Measurements from ENCODE around the gene PCDHGC3. TPM values are rescaled to one million over a fixed set of nuclear protein-coding genes. Genes with fewer than 3 reads are reported as not detected.
A peak's percentile ranks its signal among the peaks of the same experiment; 100 is the strongest.

PCDHGC3 gene
- total RNA-seq, 1 donor from 2014 or later = 14.7 TPM

- H3K4me2 ChIP-seq = no peak overlapping the region
- no peak overlapping the region for H3K4me3 ChIP-seq
- no peak overlapping the region for H3K9ac ChIP-seq
- no peak for DNase-seq (ENCODE audit: low spot score)
- Mint-ChIP-seq H3K4me1 (peaks cover 42% of the 10 kb centered on the region), H3K27me3 (ENCODE audit: insufficient read depth, low read depth) (no peaks in the 10 kb centered on the region), H3K27ac (peak overlapping the region; percentile 55), H3K9me3 (peaks cover 4% of the 10 kb centered on the region), H3K4me3 (no peak overlapping the region), H3K36me3 (peaks cover 38% of the 10 kb centered on the region)
- no peak overlapping the region for H2AFZ ChIP-seq (replicated peaks)
- peaks cover 23% of the 10 kb centered on the region for H3K4me1 ChIP-seq
- H3K9me3 ChIP-seq (ENCODE audit: low read depth) = no peaks in the 10 kb centered on the region
- TF ChIP-seq CTCF (IDR thresholded peaks at IDR 0.05) = no peak
- no peak overlapping the region for H3K27ac ChIP-seq
- no peaks in the 10 kb centered on the region for H4K20me1 ChIP-seq (ENCODE audit: low read depth)
- no peaks in the 10 kb centered on the region for H3K79me2 ChIP-seq (ENCODE audit: low read depth)
- H3K36me3 ChIP-seq = peaks cover 3% of the 10 kb centered on the region
- no peaks in the 10 kb centered on the region for H3K27me3 ChIP-seq
- H3F3A ChIP-seq (ENCODE audit: low read depth) = peaks cover 27% of the 10 kb centered on the region
These were observed 49.9 kb downstream of the PCDHGC3 start for GRCh38 chr5:141525653-141526052.

GRCh38 chr5:141527426-141527825 lies 51.7 kb downstream of the PCDHGC3 start:
- Mint-ChIP-seq H3K9me3 (peaks cover 4% of the 10 kb centered on the region), H3K27ac (no peak overlapping the region), H3K27me3 (ENCODE audit: insufficient read depth, low read depth) (no peaks in the 10 kb centered on the region), H3K4me1 (peaks cover 26% of the 10 kb centered on the region), H3K4me3 (no peak overlapping the region), H3K36me3 (peaks cover 31% of the 10 kb centered on the region)
- Histone ChIP-seq H2AFZ (replicated peaks) (no peak overlapping the region), H3K27ac (no peak overlapping the region), H3K9ac (no peak overlapping the region), H3K4me2 (no peak overlapping the region), H3K9me3 (ENCODE audit: low read depth) (no peaks in the 10 kb centered on the region), H3K36me3 (peaks cover 3% of the 10 kb centered on the region), H3F3A (ENCODE audit: low read depth) (peaks cover 12% of the 10 kb centered on the region), H3K27me3 (no peaks in the 10 kb centered on the region), H3K4me3 (no peak overlapping the region), H3K79me2 (ENCODE audit: low read depth) (no peaks in the 10 kb centered on the region), H4K20me1 (ENCODE audit: low read depth) (no peaks in the 10 kb centered on the region), H3K4me1 (peaks cover 9% of the 10 kb centered on the region)
- no peak for DNase-seq (ENCODE audit: low spot score)
- TF ChIP-seq EZH2phosphoT487 (IDR thresholded peaks at IDR 0.05) = no peak
- no peak for TF ChIP-seq CTCF (IDR thresholded peaks at IDR 0.05)
- TF ChIP-seq EZH2 (IDR thresholded peaks at IDR 0.05) = no peak

Other genes starting within 250 kb of the PCDHGC3 start
- 7.8 and 9.4 TPM in 2 replicates for gene PCDHB15, start 230.6 kb upstream of the PCDHGC3 start, total RNA-seq (ENCODE audit: low replicate concordance)
- 0.22 and 0.96 TPM in 2 replicates for gene SLC25A2, start 171.9 kb upstream of the PCDHGC3 start, total RNA-seq (ENCODE audit: low replicate concordance)
- 121 and 157 TPM in 2 replicates for gene TAF7, start 155.2 kb upstream of the PCDHGC3 start, total RNA-seq (ENCODE audit: low replicate concordance)
- 1.0 and 1.5 TPM in 2 replicates for gene PCDHGA1, start 145.5 kb upstream of the PCDHGC3 start, total RNA-seq (ENCODE audit: low replicate concordance)
- gene PCDHGA2, start 137.2 kb upstream of the PCDHGC3 start, total RNA-seq (ENCODE audit: low replicate concordance) = 0.37 and 0.71 TPM in 2 replicates
- gene PCDHGA3, start 132.1 kb upstream of the PCDHGC3 start, total RNA-seq (ENCODE audit: low replicate concordance) = 0.34 and 0.54 TPM in 2 replicates
- 3.6 and 4.3 TPM in 2 replicates for gene PCDHGB1, start 125.9 kb upstream of the PCDHGC3 start, total RNA-seq (ENCODE audit: low replicate concordance)
- gene PCDHGA4, start 120.9 kb upstream of the PCDHGC3 start, total RNA-seq (ENCODE audit: low replicate concordance) = 2.3 and 2.4 TPM in 2 replicates
- gene PCDHGB2, start 116.0 kb upstream of the PCDHGC3 start, total RNA-seq (ENCODE audit: low replicate concordance) = 2.1 and 2.2 TPM in 2 replicates
- 0.71 and 1.3 TPM in 2 replicates for gene PCDHGA5, start 111.8 kb upstream of the PCDHGC3 start, total RNA-seq (ENCODE audit: low replicate concordance)
- 0.74 and 0.95 TPM in 2 replicates for gene PCDHGB3, start 105.7 kb upstream of the PCDHGC3 start, total RNA-seq (ENCODE audit: low replicate concordance)
- gene PCDHGA6, start 102.1 kb upstream of the PCDHGC3 start, total RNA-seq (ENCODE audit: low replicate concordance) = 0.77 and 1.4 TPM in 2 replicates
- 0.81 and 1.1 TPM in 2 replicates for gene PCDHGA7, start 93.2 kb upstream of the PCDHGC3 start, total RNA-seq (ENCODE audit: low replicate concordance)
- 10.4 and 14.9 TPM in 2 replicates for gene PCDHGB4, start 88.3 kb upstream of the PCDHGC3 start, total RNA-seq (ENCODE audit: low replicate concordance)
- gene PCDHGA8, start 83.3 kb upstream of the PCDHGC3 start, total RNA-seq (ENCODE audit: low replicate concordance) = 2.3 and 3.3 TPM in 2 replicates
- 2.0 and 3.7 TPM in 2 replicates for gene PCDHGB5, start 78.0 kb upstream of the PCDHGC3 start, total RNA-seq (ENCODE audit: low replicate concordance)
- 0.97 and 2.2 TPM in 2 replicates for gene PCDHGA9, start 73.2 kb upstream of the PCDHGC3 start, total RNA-seq (ENCODE audit: low replicate concordance)
- gene PCDHGB6, start 67.9 kb upstream of the PCDHGC3 start, total RNA-seq (ENCODE audit: low replicate concordance) = 13.2 and 22.1 TPM in 2 replicates
- 4.2 and 4.7 TPM in 2 replicates for gene PCDHGA10, start 63.0 kb upstream of the PCDHGC3 start, total RNA-seq (ENCODE audit: low replicate concordance)
- 21.1 and 23.9 TPM in 2 replicates for gene PCDHGB7, start 58.3 kb upstream of the PCDHGC3 start, total RNA-seq (ENCODE audit: low replicate concordance)
- 9.5 and 13.3 TPM in 2 replicates for gene PCDHGA11, start 54.9 kb upstream of the PCDHGC3 start, total RNA-seq (ENCODE audit: low replicate concordance)
- 0.79 and 2.2 TPM in 2 replicates for gene PCDHGA12, start 45.5 kb upstream of the PCDHGC3 start, total RNA-seq (ENCODE audit: low replicate concordance)
- 5.0 and 10.4 TPM in 2 replicates for gene PCDHGC4, start 9.1 kb downstream of the PCDHGC3 start, total RNA-seq (ENCODE audit: low replicate concordance)
- gene PCDHGC5, start 13.1 kb downstream of the PCDHGC3 start, total RNA-seq (ENCODE audit: low replicate concordance) = 0.43 and 1.3 TPM in 2 replicates
- 20.4 and 30.8 TPM in 2 replicates for gene DIAPH1, start 143.0 kb downstream of the PCDHGC3 start, total RNA-seq (ENCODE audit: low replicate concordance)
- gene HDAC3, start 160.9 kb downstream of the PCDHGC3 start, total RNA-seq (ENCODE audit: low replicate concordance) = 57.3 and 83.2 TPM in 2 replicates
- gene RELL2, start 161.0 kb downstream of the PCDHGC3 start, total RNA-seq (ENCODE audit: low replicate concordance) = 0.30 and 3.9 TPM in 2 replicates
- 8.7 and 17.6 TPM in 2 replicates for gene FCHSD1, start 175.5 kb downstream of the PCDHGC3 start, total RNA-seq (ENCODE audit: low replicate concordance)
- gene ARAP3, start 206.3 kb downstream of the PCDHGC3 start, total RNA-seq (ENCODE audit: low replicate concordance) = 7.6 and 17.0 TPM in 2 replicates

Data from neural progenitor cell (in vitro differentiated cells).